Measurements from ENCODE around the gene CD99.

Gene CD99

DNA sequence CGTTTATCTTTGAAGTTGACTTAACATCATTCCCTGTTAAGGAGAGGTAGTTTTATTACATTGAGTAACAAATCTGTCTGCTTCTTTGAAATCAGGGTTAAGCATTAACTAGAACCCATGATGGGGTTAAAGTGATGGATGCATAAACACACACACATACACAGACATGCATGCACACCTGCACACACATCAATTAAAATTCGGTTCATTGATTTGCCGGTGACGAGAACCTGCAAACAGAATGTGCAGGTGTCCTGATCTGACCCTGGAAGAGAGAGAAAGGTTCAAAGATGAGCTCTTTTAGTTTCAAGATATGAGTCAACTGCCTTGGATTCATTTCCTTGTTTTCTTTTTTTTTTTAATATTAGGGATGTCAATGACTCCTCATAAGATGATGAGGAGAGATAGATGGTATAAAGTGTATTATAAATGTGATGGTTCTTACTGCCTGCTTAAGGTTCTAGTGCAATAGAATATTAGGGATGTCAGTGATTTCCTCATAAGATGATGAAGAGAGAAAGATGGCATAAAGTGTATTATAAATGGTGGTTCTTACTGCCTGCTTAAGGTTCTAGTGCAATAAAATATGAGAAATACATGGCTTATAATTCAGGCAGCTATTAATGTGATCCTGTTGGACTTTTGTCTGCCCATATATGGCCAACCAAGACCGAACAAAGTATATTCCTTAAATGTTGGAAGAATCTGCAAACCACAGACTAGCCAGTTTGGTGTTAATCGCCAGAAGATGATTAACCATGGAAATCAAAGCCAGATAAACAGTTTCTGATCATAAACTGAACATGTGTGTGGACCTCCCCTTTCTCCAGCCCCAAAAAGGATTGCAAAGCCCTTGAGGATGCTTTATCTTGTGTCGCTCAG is 14.1 kb upstream of the CD99 start:
- no peak overlapping the region for H3K4me3 ChIP-seq (ENCODE audit: low read depth, low read length)
- TF ChIP-seq CTCF (IDR thresholded peaks at IDR 0.05; ENCODE audit: borderline replicate concordance, insufficient read depth, low read depth, low read length) = no peak

GRCh38 chrX:2677764-2678163 is 13.3 kb upstream of the CD99 start:
- TF ChIP-seq CTCF (IDR thresholded peaks at IDR 0.05; ENCODE audit: borderline replicate concordance, insufficient read depth, low read depth, low read length) = no peak
- no peak overlapping the region for H3K4me3 ChIP-seq (ENCODE audit: low read depth, low read length)

GRCh38 chrX:2678583-2678982 is 12.5 kb upstream of the CD99 start:
- no peak for TF ChIP-seq CTCF (IDR thresholded peaks at IDR 0.05; ENCODE audit: borderline replicate concordance, insufficient read depth, low read depth, low read length)
- H3K4me3 ChIP-seq (ENCODE audit: low read depth, low read length) = no peak overlapping the region

DNA sequence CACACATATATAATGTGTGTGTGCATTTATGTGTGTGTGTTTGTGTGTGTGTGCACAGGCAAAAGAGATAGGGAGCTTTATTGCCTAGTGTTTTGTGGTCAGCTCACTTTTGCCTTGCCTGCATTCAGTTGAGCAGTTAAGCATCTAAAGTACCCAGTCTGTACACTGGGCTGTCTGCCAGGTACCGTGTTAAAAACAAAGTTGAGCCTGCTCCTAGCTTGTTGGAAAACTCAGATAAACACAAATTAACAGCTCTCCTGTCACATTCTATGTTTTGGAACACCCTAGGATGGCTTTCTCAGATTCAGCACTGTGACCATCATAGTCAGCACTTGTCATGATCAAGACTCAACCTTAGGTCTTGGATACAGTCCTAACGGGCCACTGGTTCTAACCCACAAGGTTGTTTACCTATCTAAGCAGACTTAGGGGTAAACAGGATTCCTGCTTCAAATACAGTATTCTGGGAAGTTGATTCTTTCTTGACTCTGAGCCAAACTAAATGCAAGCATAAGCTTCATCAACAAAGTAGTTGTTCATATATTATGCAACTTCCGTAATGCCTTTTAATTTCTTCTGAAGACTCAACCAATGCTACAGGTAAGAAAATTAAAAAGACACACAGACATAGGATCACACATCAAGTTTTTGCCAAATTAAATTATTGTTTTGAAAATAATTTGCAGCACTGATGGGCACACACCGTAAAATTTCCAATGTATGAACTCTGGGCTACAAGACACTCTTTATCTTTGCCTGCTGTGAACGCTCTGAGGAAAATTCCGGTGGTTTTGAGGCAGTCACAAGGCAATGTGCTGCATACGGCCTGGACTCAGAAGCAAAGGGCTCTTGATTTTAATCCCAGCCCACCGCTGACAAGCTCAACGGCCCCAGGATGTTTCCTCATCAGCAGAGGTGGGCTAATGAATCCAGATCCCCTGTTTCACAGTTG is 11.3 kb upstream of the CD99 start:
- no peak overlapping the region for H3K4me3 ChIP-seq (ENCODE audit: low read depth, low read length)
- TF ChIP-seq CTCF (IDR thresholded peaks at IDR 0.05; ENCODE audit: borderline replicate concordance, insufficient read depth, low read depth, low read length) = no peak

DNA sequence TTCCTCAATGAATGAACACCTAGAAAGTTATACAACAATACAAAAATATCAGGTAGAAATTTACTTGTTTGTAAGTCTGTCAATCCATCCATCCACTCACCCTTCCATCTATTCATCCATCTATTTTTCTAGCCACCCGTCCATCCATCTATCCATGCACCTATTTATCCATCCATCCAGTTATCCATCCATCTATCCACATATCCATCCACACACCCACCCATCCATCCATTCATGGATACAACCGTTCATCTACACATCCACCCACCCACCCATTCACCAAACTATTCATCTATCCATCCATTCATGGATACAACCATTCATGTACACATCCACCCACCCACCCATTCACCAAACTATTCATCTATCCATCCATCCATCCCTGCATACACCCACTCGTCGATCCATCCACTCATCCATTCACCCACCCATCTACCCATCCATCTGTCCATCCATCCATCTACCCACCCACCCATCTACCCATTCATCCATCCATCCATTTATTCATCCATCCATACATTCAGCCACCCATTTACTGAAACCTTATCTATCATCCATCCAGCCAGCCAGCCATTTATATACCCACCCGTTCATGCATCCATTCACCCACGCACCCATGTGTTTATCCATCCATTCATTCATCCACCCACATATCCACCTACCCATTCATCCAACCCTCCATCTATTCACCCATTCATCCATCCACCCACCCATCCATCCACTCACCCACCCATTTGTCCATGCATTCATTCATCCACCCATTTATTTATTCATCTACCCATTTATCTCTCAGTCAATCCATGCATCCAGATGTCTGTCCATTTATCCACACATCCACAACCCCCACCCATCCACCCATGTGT is 10.4 kb upstream of the CD99 start:
- TF ChIP-seq CTCF (IDR thresholded peaks at IDR 0.05; ENCODE audit: borderline replicate concordance, insufficient read depth, low read depth, low read length) = no peak
- H3K4me3 ChIP-seq (ENCODE audit: low read depth, low read length) = no peak overlapping the region

DNA sequence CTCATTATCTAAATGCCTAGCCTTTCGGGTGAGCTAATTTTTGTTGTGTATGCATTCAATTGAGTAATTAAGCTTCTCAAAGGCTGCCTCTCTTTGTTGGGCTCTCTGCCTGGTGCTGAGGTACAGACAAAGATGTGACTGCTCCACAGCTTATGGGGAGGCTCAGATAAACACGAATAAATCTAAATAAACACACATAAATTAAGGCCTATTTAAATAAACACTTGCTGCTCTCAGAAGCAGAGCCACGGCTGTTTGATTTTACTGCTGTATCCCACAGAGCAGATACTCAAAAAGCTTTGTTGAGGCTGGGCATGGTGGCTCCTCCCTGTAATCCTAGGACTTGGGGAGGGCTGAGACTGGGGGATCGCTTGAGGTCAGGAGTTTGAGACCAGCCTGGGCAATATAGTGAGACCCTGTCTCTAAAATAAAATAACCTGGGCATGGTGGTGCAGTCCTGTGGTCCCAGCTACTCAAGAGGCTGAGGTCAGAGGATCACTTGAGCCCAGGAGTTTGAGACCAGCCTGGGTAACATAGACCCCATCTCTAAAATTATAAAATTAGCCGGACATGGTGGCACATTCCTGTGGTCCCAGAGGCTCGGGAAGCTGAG is 8.4 kb upstream of the CD99 start:
- H3K4me3 ChIP-seq (ENCODE audit: low read depth, low read length) = no peak overlapping the region
- no peak for TF ChIP-seq CTCF (IDR thresholded peaks at IDR 0.05; ENCODE audit: borderline replicate concordance, insufficient read depth, low read depth, low read length)

All from GM12875 (cell line).